ENCODE data around the gene RINL. TPM values are rescaled to one million over a fixed set of nuclear protein-coding genes. Genes with fewer than 3 reads are reported as not detected.

The RINL gene
- total RNA-seq, 4 donors from 2014 or later, result 4.6 to 10.4 (median 6.6) TPM

DNA sequence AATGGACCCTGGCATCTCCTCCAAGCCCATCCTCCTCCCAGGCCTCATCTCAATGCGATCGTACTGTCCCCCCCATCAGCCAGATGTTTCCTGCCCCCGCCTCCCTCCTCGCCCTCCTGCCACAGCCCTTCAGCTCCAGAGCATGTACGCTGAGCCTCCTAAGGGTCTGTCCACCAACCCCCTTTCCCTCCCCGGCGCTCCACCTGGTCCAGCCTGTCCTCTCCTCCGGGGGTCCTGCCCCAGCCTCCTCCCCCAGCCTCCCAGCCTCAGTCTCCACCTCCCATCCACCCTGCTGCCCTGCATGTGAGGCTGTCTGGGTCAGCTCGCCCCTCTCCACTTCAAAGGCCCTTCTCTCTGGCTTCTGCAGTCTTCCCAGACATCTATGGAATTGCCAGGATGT, 16.9 kb upstream of the RINL start:
- 62% methylated on average over 9 of the region's 9 CpGs for WGBS
- intact Hi-C loops (cut with DNase I), result no loop called here

DNA sequence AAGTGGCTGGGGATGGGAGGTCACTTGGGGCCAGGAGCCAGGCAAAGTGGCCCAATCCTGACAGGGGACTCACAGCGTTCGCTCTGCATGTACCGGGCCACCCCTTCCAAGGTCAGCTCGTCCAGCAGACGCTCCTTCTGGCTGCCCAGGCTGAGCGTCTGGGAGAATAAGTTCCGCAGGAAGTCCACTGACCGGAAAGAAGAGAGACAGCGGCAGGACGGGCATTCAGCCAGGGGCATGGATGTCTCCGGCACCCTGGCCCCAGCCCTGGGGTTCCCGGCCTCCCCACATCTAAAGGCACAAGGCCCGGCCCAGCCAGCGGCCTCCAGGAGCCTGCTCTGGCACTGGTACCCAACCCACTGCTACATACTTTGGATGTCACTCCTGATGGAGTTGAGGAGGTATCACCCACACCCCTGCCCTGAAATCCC, 15.3 kb upstream of the RINL start:
- intact Hi-C loops (cut with DNase I), result no loop called here
- no peaks in the 10 kb centered on the region for H3K9me3 ChIP-seq
- TF ChIP-seq EP300 (IDR thresholded peaks at IDR 0.05), result no peak
- TF ChIP-seq, protein P1, sequence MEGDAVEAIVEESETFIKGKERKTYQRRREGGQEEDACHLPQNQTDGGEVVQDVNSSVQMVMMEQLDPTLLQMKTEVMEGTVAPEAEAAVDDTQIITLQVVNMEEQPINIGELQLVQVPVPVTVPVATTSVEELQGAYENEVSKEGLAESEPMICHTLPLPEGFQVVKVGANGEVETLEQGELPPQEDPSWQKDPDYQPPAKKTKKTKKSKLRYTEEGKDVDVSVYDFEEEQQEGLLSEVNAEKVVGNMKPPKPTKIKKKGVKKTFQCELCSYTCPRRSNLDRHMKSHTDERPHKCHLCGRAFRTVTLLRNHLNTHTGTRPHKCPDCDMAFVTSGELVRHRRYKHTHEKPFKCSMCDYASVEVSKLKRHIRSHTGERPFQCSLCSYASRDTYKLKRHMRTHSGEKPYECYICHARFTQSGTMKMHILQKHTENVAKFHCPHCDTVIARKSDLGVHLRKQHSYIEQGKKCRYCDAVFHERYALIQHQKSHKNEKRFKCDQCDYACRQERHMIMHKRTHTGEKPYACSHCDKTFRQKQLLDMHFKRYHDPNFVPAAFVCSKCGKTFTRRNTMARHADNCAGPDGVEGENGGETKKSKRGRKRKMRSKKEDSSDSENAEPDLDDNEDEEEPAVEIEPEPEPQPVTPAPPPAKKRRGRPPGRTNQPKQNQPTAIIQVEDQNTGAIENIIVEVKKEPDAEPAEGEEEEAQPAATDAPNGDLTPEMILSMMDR (IDR thresholded peaks at IDR 0.05), result no peak
- no peak for TF ChIP-seq POLR2AphosphoS5 (IDR thresholded peaks at IDR 0.05)
- no peak for TF ChIP-seq POLR2A (IDR thresholded peaks at IDR 0.05; ENCODE audit: low read depth)
- H3K36me3 ChIP-seq, result peaks cover 24 to 59% (median 44%) of the 10 kb centered on the region in 4 donors
- DNase-seq (ENCODE audit: extremely low spot score), result no peak
- H3K4me3 ChIP-seq, result no peak overlapping the region
- 84% methylated on average over 4 of the region's 14 CpGs for WGBS
- H3K4me1 ChIP-seq, result peaks cover 17 to 50% (median 33%) of the 10 kb centered on the region in 4 donors
- no peaks in the 10 kb centered on the region for H3K27me3 ChIP-seq
- no peak overlapping the region for H3K27ac ChIP-seq (replicated peaks in 1 of 4)

More for the DNA sequence above, 16.9 kb upstream of the RINL start:
- TF ChIP-seq EP300 (IDR thresholded peaks at IDR 0.05) (no peak), POLR2A (IDR thresholded peaks at IDR 0.05; ENCODE audit: low read depth) (no peak), POLR2AphosphoS5 (IDR thresholded peaks at IDR 0.05) (no peak)
- TF ChIP-seq, protein P1 (IDR thresholded peaks at IDR 0.05), result no peak
- DNase-seq (ENCODE audit: extremely low spot score), result no peak
- peaks cover 8 to 43% (median 28%) of the 10 kb centered on the region in 4 donors for H3K36me3 ChIP-seq
- no peaks in the 10 kb centered on the region for H3K9me3 ChIP-seq
- H3K27me3 ChIP-seq, result no peaks in the 10 kb centered on the region
- H3K4me1 ChIP-seq, result peaks cover 22 to 58% (median 40%) of the 10 kb centered on the region in 4 donors
- no peak overlapping the region for H3K4me3 ChIP-seq
- H3K27ac ChIP-seq (replicated peaks in 1 of 4), result no peak overlapping the region

DNA sequence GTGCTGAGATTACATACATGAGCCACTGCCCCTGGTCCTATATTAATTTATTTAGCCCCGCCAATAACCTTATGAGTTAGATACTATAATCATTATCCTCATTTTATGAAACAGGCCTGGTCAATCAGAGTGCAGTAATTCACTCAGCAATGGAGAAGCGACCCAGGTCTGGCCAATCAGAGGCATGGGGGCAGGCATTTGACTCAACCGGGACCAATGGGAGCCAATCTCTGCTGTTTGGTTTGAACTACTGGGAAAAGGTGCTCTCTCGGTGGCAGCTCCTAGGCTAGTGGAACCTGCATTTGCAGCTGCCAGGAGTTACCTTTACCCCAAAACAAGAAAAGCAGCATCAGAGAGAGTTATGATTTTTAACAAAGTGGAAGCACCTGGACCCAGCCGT, 14.8 kb upstream of the RINL start:
- peaks cover 12 to 45% (median 28%) of the 10 kb centered on the region in 4 donors for H3K4me1 ChIP-seq
- intact Hi-C loops (cut with DNase I), result no loop called here
- no peak for DNase-seq (ENCODE audit: extremely low spot score)
- H3K9me3 ChIP-seq, result no peaks in the 10 kb centered on the region
- WGBS, result 89% methylated on average over 5 of the region's 5 CpGs
- H3K36me3 ChIP-seq, result peaks cover 25 to 64% (median 48%) of the 10 kb centered on the region in 4 donors
- no peak overlapping the region for H3K4me3 ChIP-seq
- TF ChIP-seq POLR2A (IDR thresholded peaks at IDR 0.05; ENCODE audit: low read depth), result no peak
- TF ChIP-seq, protein P1 (IDR thresholded peaks at IDR 0.05), result no peak
- no peak for TF ChIP-seq EP300 (IDR thresholded peaks at IDR 0.05)
- TF ChIP-seq POLR2AphosphoS5 (IDR thresholded peaks at IDR 0.05), result no peak
- H3K27me3 ChIP-seq, result no peaks in the 10 kb centered on the region
- H3K27ac ChIP-seq (replicated peaks in 1 of 4), result no peak overlapping the region

DNA sequence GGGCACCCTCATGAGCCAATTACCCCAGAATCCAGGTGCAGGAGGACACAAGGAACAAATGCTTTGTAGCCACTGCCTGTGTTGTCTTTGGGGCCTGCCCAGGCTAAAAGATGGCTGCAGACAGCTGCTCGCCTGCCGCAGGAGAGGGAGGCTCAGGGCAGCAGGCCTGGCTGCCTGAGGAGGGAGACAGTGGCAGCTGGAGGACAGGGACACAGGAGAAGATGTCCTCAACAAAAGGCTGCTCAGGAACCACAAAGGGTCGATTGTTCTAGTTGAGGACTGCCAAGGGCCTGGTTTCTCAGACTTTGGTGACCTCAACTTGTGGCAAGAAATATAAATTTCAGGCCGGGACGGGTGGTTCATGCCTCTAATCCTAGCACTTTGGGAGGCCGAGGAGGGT, 13.7 kb upstream of the RINL start:
- Histone ChIP-seq H3K36me3 (peaks cover 25 to 73% (median 53%) of the 10 kb centered on the region in 4 donors), H3K4me3 (no peak overlapping the region), H3K9me3 (no peaks in the 10 kb centered on the region), H3K27ac (replicated peaks in 1 of 4) (no peak overlapping the region), H3K27me3 (no peaks in the 10 kb centered on the region), H3K4me1 (peaks cover 6 to 36% (median 17%) of the 10 kb centered on the region in 4 donors)
- intact Hi-C loops (cut with DNase I), result no loop called here
- TF ChIP-seq, protein P1 (IDR thresholded peaks at IDR 0.05), result no peak
- no peak for TF ChIP-seq POLR2A (IDR thresholded peaks at IDR 0.05; ENCODE audit: low read depth)
- no peak for TF ChIP-seq EP300 (IDR thresholded peaks at IDR 0.05)
- no peak for TF ChIP-seq POLR2AphosphoS5 (IDR thresholded peaks at IDR 0.05)
- 80% methylated on average over 2 of the region's 6 CpGs for WGBS
- DNase-seq (ENCODE audit: extremely low spot score), result no peak

DNA sequence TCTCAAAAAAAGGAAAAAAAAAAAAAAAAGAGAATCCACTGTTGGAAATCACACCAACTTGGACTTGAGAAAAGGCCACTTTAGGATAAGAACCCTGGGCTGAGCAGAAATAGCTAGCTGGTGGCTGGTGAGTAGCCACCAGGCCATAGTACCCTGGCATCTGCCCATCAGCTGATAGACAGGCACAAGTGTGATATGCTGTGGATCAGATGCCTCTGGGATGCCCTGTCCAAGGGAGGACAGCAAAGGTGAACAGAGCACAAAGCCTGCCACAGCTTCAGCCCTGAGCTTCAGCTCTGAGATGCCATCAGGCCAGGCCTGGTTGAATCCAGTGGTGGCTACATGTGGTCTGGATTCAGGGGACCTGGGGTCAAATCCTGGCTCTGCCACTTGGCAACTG, 12.6 kb upstream of the RINL start:
- no peak for DNase-seq (ENCODE audit: extremely low spot score)
- TF ChIP-seq POLR2A (IDR thresholded peaks at IDR 0.05; ENCODE audit: low read depth) (no peak), POLR2AphosphoS5 (IDR thresholded peaks at IDR 0.05) (no peak), EP300 (IDR thresholded peaks at IDR 0.05) (no peak)
- TF ChIP-seq, protein P1 (IDR thresholded peaks at IDR 0.05), result no peak
- Histone ChIP-seq H3K4me1 (peaks cover 10 to 38% (median 19%) of the 10 kb centered on the region in 4 donors), H3K27ac (replicated peaks in 1 of 4) (no peak overlapping the region), H3K4me3 (no peak overlapping the region), H3K27me3 (no peaks in the 10 kb centered on the region), H3K9me3 (no peaks in the 10 kb centered on the region), H3K36me3 (peaks cover 25 to 75% (median 53%) of the 10 kb centered on the region in 4 donors)
- intact Hi-C loops (cut with DNase I), result no loop called here

Measured in esophagus muscularis mucosa (tissue), 4 donors.